ENCODE data around the gene ZNF526. TPM values are rescaled to one million over a fixed set of nuclear protein-coding genes. Genes with fewer than 3 reads are reported as not detected.

Gene ZNF526
- total and polyA plus RNA-seq, 9 of the 15 experiments (the other 6 are each of a cell fraction or from before 2014, with no cell fraction given): 1.3 to 17.9 (median 6.2) TPM

DNA sequence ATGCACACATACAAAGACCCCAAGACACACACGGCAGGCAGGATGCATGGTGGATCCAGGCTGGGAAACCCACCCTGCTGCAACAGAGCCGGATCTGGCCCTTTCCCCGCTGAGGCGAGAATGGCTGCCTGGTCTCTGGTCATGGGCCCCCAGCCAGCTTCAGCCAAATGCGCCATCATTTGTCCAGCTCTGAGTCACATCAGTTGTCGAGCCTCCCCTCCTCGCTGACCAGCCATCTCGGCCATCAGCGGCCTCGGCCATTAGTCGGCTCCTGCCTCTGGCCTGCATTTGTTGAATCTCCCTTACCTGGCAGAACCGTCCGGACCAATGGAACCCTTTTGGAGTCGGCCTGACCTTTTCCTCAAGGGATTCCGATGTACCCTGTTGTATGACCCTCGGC lies 49.4 kb upstream of the ZNF526 start:
- Histone ChIP-seq H3K4me1 (replicated peaks in 1 of 2; ENCODE audit: control insufficient read depth in 2 of 2, insufficient read depth in 2 of 2, low read length in 2 of 2) (no peaks in the 10 kb centered on the region), H3K36me3 (ENCODE audit: control insufficient read depth, insufficient read depth, low read length) (no peaks in the 10 kb centered on the region), H3K9me3 (replicated peaks; ENCODE audit: control insufficient read depth, insufficient read depth, low read depth, low read length) (no peaks in the 10 kb centered on the region), H3K4me2 (ENCODE audit: insufficient read depth, low read length) (no peak overlapping the region), H3K9me1 (ENCODE audit: control insufficient read depth, insufficient read depth, low read length) (no peaks in the 10 kb centered on the region), H4K20me1 (replicated peaks; ENCODE audit: control insufficient read depth, insufficient read depth, low read length) (peaks cover 8% of the 10 kb centered on the region; the same call in 1 of the 2 replicates), H3K4me3 (no peak overlapping the region), H3K9ac (ENCODE audit: insufficient read depth in 1 of 2, low read depth in 2 of 2, low read length in 2 of 2) (no peak overlapping the region), H2AFZ (ENCODE audit: low read depth, low read length) (no peak overlapping the region), H3K27me3 (ENCODE audit: control insufficient read depth in 2 of 2, insufficient read depth in 2 of 2, low read length in 2 of 2) (peaks cover 41 to 89% of the 10 kb centered on the region in 2 experiments), H3K27ac (ENCODE audit: extremely low read depth, low read depth, low read length) (no peak overlapping the region), H3K79me2 (ENCODE audit: control insufficient read depth, insufficient read depth, low read length) (no peaks in the 10 kb centered on the region)
- FAIRE-seq (no peak), ATAC-seq (peak; percentile 50; the same call in 1 of the 3 replicates), DNase-seq (ENCODE audit: extremely low read depth in 1 of 4, low spot score in 3 of 4) (no peak)
- intact Hi-C loops (cut with micrococcal nuclease): no loop called here
- TF ChIP-seq YY1 (IDR thresholded peaks at IDR 0.05; ENCODE audit: borderline replicate concordance in 1 of 3, control insufficient read depth in 1 of 3, extremely low read depth in 1 of 3, insufficient read depth in 3 of 3, insufficient read length in 1 of 3, insufficient replicate concordance in 2 of 3, low read depth in 1 of 3, low read length in 2 of 3) (peak in 1 of 3 experiments; percentile 28), ZKSCAN8 (CRISPR knock-in tag; IDR thresholded peaks at IDR 0.05) (no peak)
- in situ Hi-C loops (cut with MboI): no loop called here
- ChIA-PET POLR2A (interaction anchor here (1.2 kb wide), 1 partner anchor 8 kb away, joined by 3 read pairs; no protein-coding TSS in a partner anchor), CTCF (ENCODE audit: low intra/inter-chr PET ratio) (no interaction called here)
- no TSS peak for BruUV-seq (replicated peaks)
- under 1% methylated on average over 15 of the region's 16 CpGs for WGBS (ENCODE audit: insufficient coverage, low coverage, missing lambda C conversion rate)

GRCh38 chr19:42172261-42172660 lies 47.9 kb upstream of the ZNF526 start:
- FAIRE-seq (no peak), ATAC-seq (no peak), DNase-seq (ENCODE audit: extremely low read depth in 1 of 4, low spot score in 3 of 4) (no peak)
- Histone ChIP-seq H3K79me2 (ENCODE audit: control insufficient read depth, insufficient read depth, low read length) (no peaks in the 10 kb centered on the region), H4K20me1 (replicated peaks; ENCODE audit: control insufficient read depth, insufficient read depth, low read length) (0 out of 2 replicates have a peak, but pooled peaks cover 8% of the 10 kb centered on the region), H2AFZ (ENCODE audit: low read depth, low read length) (no peak overlapping the region), H3K9ac (ENCODE audit: insufficient read depth in 1 of 2, low read depth in 2 of 2, low read length in 2 of 2) (no peak overlapping the region), H3K4me1 (replicated peaks in 1 of 2; ENCODE audit: control insufficient read depth in 2 of 2, insufficient read depth in 2 of 2, low read length in 2 of 2) (peaks cover 0 to 13% of the 10 kb centered on the region in 2 experiments; a peak in 2 of 5 replicates), H3K27ac (ENCODE audit: extremely low read depth, low read depth, low read length) (no peak overlapping the region), H3K4me3 (no peak overlapping the region), H3K27me3 (ENCODE audit: control insufficient read depth in 2 of 2, insufficient read depth in 2 of 2, low read length in 2 of 2) (peaks cover 49 to 96% of the 10 kb centered on the region in 2 experiments), H3K9me3 (replicated peaks; ENCODE audit: control insufficient read depth, insufficient read depth, low read depth, low read length) (no peaks in the 10 kb centered on the region), H3K9me1 (ENCODE audit: control insufficient read depth, insufficient read depth, low read length) (no peaks in the 10 kb centered on the region), H3K4me2 (ENCODE audit: insufficient read depth, low read length) (no peak overlapping the region), H3K36me3 (ENCODE audit: control insufficient read depth, insufficient read depth, low read length) (no peaks in the 10 kb centered on the region)
- WGBS (ENCODE audit: insufficient coverage, low coverage, missing lambda C conversion rate): 4% methylated on average over 7 of the region's 7 CpGs
- ChIA-PET CTCF (ENCODE audit: low intra/inter-chr PET ratio) (no interaction called here), POLR2A (no interaction called here)
- no TSS peak for BruUV-seq (replicated peaks)
- intact Hi-C loops (cut with micrococcal nuclease) (no loop called here), in situ Hi-C loops (cut with MboI) (no loop called here)
- no peak for TF ChIP-seq ID3 (CRISPR knock-in tag; IDR thresholded peaks at IDR 0.05)
- TF ChIP-seq ID3 (tag; IDR thresholded peaks at IDR 0.05): no peak

Data from K562 (cell line).